GM12801 (cell line): ENCODE measurements around the gene PCGF5.

Experiments
- TF ChIP-seq, protein P1 (sequence below): IDR thresholded peaks from one replicate; pipeline ENCODE4 v1.5.1; 2011; ENCODE audit warnings: control low read depth; ENCODE audit not compliant: insufficient read length; ENCODE audit errors: extremely low read depth

The PCGF5 gene

DNA sequence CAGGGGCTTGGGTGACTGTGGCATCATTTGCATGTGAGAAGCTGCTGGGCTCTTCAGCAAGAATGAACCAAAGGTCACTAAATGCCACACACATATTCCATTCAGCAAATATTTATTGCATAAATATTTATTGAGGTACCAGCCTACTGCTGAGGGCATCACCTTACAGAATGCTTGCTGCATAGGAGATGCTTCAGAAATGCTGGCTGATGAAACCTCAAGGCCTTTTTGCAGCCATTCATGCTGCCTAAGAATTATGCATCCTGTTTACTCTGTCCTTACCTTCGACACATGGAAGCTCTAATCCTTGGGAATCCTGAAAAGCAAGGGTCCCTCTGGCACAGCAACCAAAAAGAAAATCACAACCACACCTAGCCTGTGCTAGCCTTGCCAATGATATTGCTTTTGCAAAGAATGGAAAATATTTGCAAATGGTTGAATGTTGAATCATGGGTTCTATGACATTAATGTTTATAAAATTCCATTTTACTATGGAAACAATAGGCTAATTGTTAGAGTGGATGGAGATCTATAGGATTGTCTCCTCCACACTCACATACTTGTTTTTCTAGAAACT lies 79.6 kb downstream of the PCGF5 start:
- TF ChIP-seq, protein P1, sequence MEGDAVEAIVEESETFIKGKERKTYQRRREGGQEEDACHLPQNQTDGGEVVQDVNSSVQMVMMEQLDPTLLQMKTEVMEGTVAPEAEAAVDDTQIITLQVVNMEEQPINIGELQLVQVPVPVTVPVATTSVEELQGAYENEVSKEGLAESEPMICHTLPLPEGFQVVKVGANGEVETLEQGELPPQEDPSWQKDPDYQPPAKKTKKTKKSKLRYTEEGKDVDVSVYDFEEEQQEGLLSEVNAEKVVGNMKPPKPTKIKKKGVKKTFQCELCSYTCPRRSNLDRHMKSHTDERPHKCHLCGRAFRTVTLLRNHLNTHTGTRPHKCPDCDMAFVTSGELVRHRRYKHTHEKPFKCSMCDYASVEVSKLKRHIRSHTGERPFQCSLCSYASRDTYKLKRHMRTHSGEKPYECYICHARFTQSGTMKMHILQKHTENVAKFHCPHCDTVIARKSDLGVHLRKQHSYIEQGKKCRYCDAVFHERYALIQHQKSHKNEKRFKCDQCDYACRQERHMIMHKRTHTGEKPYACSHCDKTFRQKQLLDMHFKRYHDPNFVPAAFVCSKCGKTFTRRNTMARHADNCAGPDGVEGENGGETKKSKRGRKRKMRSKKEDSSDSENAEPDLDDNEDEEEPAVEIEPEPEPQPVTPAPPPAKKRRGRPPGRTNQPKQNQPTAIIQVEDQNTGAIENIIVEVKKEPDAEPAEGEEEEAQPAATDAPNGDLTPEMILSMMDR, result no peak

DNA sequence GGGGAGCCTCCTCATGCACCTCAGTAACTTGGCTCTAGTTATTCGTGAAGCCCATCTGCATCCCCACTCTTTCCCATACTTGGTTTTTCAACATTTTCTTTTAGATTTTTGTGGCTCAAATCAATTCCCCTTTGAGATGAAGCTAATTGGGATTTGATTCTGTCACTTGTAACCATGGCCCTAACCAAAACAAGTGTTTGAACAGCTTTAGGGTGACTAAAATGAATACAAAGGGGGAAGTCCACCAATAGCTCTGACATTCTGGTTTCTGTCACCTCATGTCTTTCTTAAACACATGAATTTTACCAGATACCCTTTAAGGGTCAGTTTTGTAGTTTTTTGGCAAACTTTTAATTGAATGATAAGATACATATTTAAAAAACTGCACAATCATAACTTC lies 87.0 kb downstream of the PCGF5 start:
- TF ChIP-seq, protein P1, result no peak

DNA sequence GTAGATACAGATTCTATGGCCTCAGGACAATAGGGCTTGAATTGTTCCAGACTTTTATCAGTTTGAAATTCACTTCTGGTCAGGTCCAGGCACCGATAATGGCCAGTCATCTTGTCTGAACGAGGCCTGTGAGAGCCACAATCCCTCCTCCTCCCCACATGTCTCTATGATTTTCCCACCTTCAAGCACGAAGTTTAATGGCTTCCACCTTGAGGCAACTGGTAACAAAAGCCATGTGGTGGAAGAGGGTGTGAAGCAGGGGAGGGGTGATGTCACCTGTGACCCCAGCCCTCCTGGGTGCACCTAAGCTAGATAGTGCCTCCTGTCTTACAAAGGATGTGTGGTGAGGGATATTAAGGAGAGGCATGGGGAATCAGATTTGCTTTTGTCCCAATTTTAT lies 89.2 kb downstream of the PCGF5 start:
- TF ChIP-seq, protein P1, result no peak

DNA sequence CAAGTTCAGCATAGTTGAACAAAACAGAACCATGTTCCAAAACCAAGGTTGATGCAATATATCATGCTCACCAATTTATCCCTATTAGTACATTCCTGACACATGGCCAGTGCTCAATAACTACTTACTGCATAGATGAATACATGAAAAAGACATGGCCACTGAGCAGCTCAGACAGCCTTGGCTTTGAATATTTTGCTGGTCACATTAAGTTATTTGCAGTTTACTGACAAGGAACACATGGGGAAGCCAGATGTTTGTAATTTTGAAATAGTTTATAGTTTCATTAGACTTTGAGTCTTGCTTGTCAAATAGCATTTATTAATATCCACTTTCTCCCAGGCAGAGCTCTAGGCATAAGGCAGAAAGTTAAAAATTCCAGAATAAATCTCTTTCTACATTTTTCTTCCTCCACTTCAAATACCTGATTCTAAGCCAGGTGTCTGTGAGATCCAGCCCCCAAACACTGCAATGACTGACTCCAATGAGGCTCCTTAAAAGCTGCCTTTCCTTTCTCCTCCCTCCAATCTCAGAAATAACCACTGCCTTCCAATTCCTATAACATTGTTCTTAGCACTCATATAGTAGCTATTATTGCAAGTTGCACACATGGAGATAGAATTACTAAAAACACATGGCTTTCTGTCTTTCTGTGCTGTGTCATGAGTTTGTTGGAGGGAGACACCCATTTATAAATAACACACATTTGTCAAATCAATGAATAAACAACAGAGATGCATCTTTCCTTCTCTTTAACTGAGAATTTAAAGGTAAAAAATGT lies 91.3 kb downstream of the PCGF5 start:
- TF ChIP-seq, protein P1, result no peak

DNA sequence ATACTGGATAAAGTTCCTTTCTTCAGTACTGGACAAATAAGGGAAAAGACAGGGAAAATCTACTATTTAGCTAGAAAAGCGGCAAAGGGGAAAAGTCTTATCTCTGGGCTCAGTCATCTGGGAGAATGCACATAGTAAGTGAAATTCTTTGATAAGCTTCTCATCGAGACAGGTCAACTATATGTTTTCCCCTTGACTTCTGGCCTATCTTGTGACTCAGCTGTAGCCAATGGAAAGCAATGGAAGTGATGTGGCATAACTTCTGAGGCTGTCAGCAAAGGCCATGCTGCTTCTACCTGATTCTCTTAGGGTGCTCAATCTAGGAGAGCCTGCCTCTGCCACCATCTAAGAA lies 91.9 kb downstream of the PCGF5 start:
- TF ChIP-seq, protein P1, result no peak

DNA sequence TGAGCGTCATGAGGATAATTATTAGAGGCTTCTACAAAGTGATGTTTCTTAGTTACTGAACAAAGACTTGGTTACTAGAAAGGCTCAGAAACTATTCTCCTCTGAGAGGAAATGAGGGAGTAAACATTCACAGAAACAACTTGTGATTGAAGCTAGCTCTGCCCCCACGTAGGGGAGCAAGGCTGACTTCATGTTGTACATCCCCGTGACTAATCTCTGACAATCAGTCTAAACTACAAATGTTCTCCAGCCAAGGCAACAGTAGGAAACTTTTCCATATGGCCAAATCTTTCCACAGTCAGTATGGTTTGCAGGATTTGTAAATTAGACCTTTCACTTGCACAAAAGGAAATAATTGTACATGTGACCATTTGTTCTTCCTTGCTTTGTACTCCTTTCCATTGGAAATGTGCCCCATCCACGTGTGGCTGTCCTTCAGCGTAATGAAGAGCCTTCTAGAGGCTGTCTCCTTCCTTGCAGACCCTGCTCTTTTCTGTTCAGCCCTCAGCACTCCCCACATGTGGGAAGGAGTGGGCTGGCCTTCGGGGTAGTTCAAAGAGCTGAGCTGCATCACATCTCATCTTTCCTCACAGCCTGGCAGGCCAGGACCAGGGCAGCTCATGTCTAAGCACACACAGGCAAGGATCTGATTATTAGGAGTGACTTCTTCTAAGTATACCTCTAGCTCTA lies 93.5 kb downstream of the PCGF5 start:
- TF ChIP-seq, protein P1, result no peak

DNA sequence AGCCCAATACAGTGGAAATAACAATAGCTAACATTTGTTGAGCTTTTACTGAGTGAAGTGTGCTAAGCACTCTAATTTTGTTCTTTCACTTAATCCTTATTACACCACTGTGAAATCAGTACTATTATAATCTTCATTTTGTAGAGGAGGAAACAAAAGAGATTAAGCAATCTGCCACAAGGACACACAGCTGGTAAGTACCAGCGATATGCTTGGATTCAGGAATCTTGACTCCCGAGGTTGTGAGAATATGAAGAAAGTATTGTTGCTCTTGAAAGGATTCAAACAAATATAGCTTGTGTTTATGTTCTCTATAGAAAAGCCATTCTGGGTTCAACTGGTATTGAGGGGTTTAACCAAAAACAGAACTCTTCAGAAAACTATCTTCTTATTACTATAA lies 96.0 kb downstream of the PCGF5 start:
- TF ChIP-seq, protein P1, result no peak
